HCT116 (cell line): ENCODE results near the gene CRLF1. TPM values are rescaled to one million over a fixed set of nuclear protein-coding genes. Genes with fewer than 3 reads are reported as not detected.

Experiments
- ATAC-seq: fragments of 200-7000 bp; cut with Tn5 transposase; 2 replicates; pipeline ENCODE4 v1.9.1; 2020; ENCODE audit warnings: mild to moderate bottlenecking, moderate library complexity
- BruUV-seq: library from RNA; stranded (reverse); fragments of 400-500 nt; replicated peaks from 2 replicates; lab custom pipeline; 2021; lab: Mats Ljungman, UMichigan
- CTCF ChIA-PET: fragments of 300-600 bp; sonication (Branson Sonifier 250); formaldehyde crosslinking; loops from one replicate; lab custom pipeline; 2021; ENCODE audit warnings: antibody characterized with exemption; lab: Charles Lee
- POLR2A ChIA-PET: fragments of 300-600, 350-600 bp; sonication (Branson Sonifier 250); formaldehyde crosslinking; loops from one replicate; lab custom pipeline; 2021; ENCODE audit warnings: antibody characterized with exemption; lab: Charles Lee
- RAD21 ChIA-PET, 2 experiments: fragments of 300-600 bp; sonication (Branson Sonifier 250); formaldehyde crosslinking; loops; one replicate each; lab custom pipeline; 2023; ENCODE audit warnings: low total read pairs in 2 of 2; ENCODE audit not compliant: uncharacterized antibody in 2 of 2, unreplicated experiment in 2 of 2, low non-redundant PET in 1 of 2; lab: Charles Lee
- DNase-seq: peaks from one replicate; pipeline ENCODE4 v3.0.0-alpha.2; 2010; ENCODE audit warnings: low read depth, low spot score
- H2AFZ ChIP-seq: fragments of 200-600 bp; shearing (Covaris generic), sonication (generic); 2 replicates; pipeline ENCODE4 v1.6.1; 2017; ENCODE audit warnings: low read depth, mixed run types, mixed read lengths, antibody characterized with exemption, low read length; ENCODE audit not compliant: poor library complexity, severe bottlenecking
- H3K27ac ChIP-seq: 2 replicates; pipeline ENCODE4 v1.5.1; 2012; ENCODE audit warnings: low read depth, low read length
- H3K27me3 ChIP-seq: fragments of 200-600 bp; sonication (generic); 2 replicates; pipeline ENCODE4 v1.6.1; 2016; ENCODE audit warnings: mixed run types, low read length, mixed read lengths; ENCODE audit not compliant: insufficient read depth
- H3K36me3 ChIP-seq, 2 experiments: fragments of 200-500 bp in 1 of 2; fragments of 200-600 bp in 1 of 2; sonication (Bioruptor generic) in 1 of 2; sonication (generic) in 1 of 2; 2 replicates each; pipeline versions ENCODE4 v1.5.1 to v1.6.1; 2014 to 2016; ENCODE audit warnings: low read length in 2 of 2, inconsistent platforms in 1 of 2, mixed read lengths in 1 of 2, mixed run types in 1 of 2; ENCODE audit not compliant: insufficient read depth in 2 of 2, control insufficient read depth in 1 of 2
- H3K4me1 ChIP-seq, 2 experiments: fragments of 200-600 bp in 1 of 2; sonication (generic) in 1 of 2; 2 replicates each; pipeline versions ENCODE4 v1.5.1 to v1.6.1; 2012 to 2017; ENCODE audit warnings: low read length in 2 of 2, inconsistent platforms in 1 of 2, mild to moderate bottlenecking in 1 of 2, mixed read lengths in 1 of 2, mixed run types in 1 of 2, moderate library complexity in 1 of 2; ENCODE audit not compliant: insufficient read depth in 2 of 2, control insufficient read depth in 1 of 2
- H3K4me2 ChIP-seq: fragments of 200-600 bp; sonication (generic); 2 replicates; pipeline ENCODE4 v1.6.1; 2017; ENCODE audit warnings: mixed run types, low read length, mixed read lengths
- H3K4me3 ChIP-seq, 2 experiments: fragments of 200-600 bp in 1 of 2; sonication (generic) in 1 of 2; replicated peaks in 1 of 2; 2 replicates each; pipeline ENCODE4 v1.5.1; 2011 to 2016; ENCODE audit warnings: low read length in 2 of 2, control low read depth in 1 of 2, low read depth in 1 of 2, mild to moderate bottlenecking in 1 of 2, mixed read lengths in 1 of 2, mixed run types in 1 of 2
- H3K79me2 ChIP-seq: fragments of 200-600 bp; sonication (generic); 2 replicates; pipeline ENCODE4 v1.6.1; 2017; ENCODE audit warnings: mild to moderate bottlenecking, mixed run types, low read length, moderate library complexity, mixed read lengths; ENCODE audit not compliant: insufficient read depth
- H3K9ac ChIP-seq: fragments of 200-600 bp; sonication (generic); 2 replicates; pipeline ENCODE4 v1.6.1; 2016; ENCODE audit warnings: low read length, mixed read lengths
- H3K9me2 ChIP-seq: fragments of 200-600 bp; sonication (generic), shearing (Covaris generic); 2 replicates; pipeline ENCODE4 v1.6.1; 2017; ENCODE audit warnings: mixed run types, mild to moderate bottlenecking, moderate library complexity; ENCODE audit not compliant: insufficient read depth
- H3K9me3 ChIP-seq, 2 experiments: fragments of 200-500 bp in 1 of 2; fragments of 200-600 bp in 1 of 2; sonication (Bioruptor generic) in 1 of 2; sonication (generic) in 1 of 2; 2 replicates each; pipeline ENCODE4 v1.6.1; 2014 to 2017; ENCODE audit warnings: low read length in 2 of 2, mixed read lengths in 2 of 2, inconsistent platforms in 1 of 2, low read depth in 1 of 2, mild to moderate bottlenecking in 1 of 2, mixed run types in 1 of 2, moderate library complexity in 1 of 2; ENCODE audit not compliant: control insufficient read depth in 1 of 2, insufficient read depth in 1 of 2
- H4K20me1 ChIP-seq: fragments of 200-600 bp; sonication (generic), shearing (Covaris generic); 2 replicates; pipeline ENCODE4 v1.6.1; 2017; ENCODE audit warnings: mixed run types, mild to moderate bottlenecking, moderate library complexity; ENCODE audit not compliant: insufficient read depth
- ELF1 ChIP-seq: IDR thresholded peaks from 2 replicates; pipeline ENCODE4 v1.6.1; 2012; ENCODE audit warnings: low read depth, borderline replicate concordance
- EZH2 ChIP-seq: fragments of 200-600 bp; sonication (generic); IDR thresholded peaks from 2 replicates; pipeline ENCODE4 v1.6.1; 2017; ENCODE audit warnings: antibody characterized with exemption, mixed run types
- SRF ChIP-seq: IDR thresholded peaks from 2 replicates; pipeline ENCODE4 v1.6.1; 2012; ENCODE audit warnings: low read depth
- YY1 ChIP-seq: IDR thresholded peaks from 2 replicates; pipeline ENCODE4 v1.6.1; 2011; ENCODE audit warnings: low read length, low read depth, moderate library complexity, mild to moderate bottlenecking; ENCODE audit not compliant: insufficient replicate concordance; ENCODE audit errors: extremely low read depth
- intact Hi-C: fragments of 100-400 bp; cut with micrococcal nuclease; formaldehyde crosslinking; loops from 2 replicates; pipeline ENCODE4 v1.10.0; 2022
- total RNA-seq: library from RNA; stranded (reverse); gene quantifications from one replicate; pipeline ENCODE4 v1.2.1, GENCODE V29; 2021; ENCODE audit not compliant: unreplicated experiment

Gene CRLF1
- total RNA-seq, 1 experiment from 2014 or later = 43.0 TPM

DNA sequence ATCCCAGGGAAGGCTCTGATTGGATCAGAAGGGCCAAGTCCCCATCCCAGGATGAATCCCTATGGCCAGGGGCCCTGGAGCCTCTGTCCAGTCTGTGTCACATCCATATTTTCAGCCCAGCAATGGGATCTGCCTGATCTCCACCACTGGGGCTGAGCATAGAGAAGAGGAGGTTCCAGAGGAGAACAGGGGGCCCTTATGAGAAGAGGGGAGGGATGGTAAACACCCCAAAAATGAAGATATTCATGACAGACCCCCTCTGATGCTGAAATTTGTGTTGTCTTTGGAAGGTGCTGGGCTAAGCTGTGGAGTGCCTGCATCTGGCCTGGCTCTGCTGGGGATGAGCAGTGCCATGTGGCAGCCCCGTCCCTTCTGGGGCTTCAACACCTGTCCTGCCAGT lies 44.7 kb upstream of the CRLF1 start:
- H3K9ac ChIP-seq = no peak overlapping the region
- no peak for TF ChIP-seq SRF
- no peak for TF ChIP-seq EZH2
- no peak for TF ChIP-seq ELF1
- no peak for TF ChIP-seq YY1
- H3K27me3 ChIP-seq = no peaks in the 10 kb centered on the region
- no peak overlapping the region for H3K4me3 ChIP-seq
- CTCF ChIA-PET = no interaction called here
- H3K79me2 ChIP-seq = peaks cover 7% of the 10 kb centered on the region; the same call in 1 of the 2 replicates
- no TSS peak for BruUV-seq
- no peaks in the 10 kb centered on the region for H3K9me2 ChIP-seq
- no peak for DNase-seq
- intact Hi-C loops = no loop called here
- no peaks in the 10 kb centered on the region for H3K9me3 ChIP-seq
- H3K36me3 ChIP-seq = no peaks in the 10 kb centered on the region
- H4K20me1 ChIP-seq = no peaks in the 10 kb centered on the region
- POLR2A ChIA-PET = no interaction called here
- H3K4me1 ChIP-seq = no peaks in the 10 kb centered on the region
- H3K27ac ChIP-seq = no peak overlapping the region
- H2AFZ ChIP-seq = no peak overlapping the region
- no peak overlapping the region for H3K4me2 ChIP-seq
- RAD21 ChIA-PET = no interaction called here
- no peak for ATAC-seq

DNA sequence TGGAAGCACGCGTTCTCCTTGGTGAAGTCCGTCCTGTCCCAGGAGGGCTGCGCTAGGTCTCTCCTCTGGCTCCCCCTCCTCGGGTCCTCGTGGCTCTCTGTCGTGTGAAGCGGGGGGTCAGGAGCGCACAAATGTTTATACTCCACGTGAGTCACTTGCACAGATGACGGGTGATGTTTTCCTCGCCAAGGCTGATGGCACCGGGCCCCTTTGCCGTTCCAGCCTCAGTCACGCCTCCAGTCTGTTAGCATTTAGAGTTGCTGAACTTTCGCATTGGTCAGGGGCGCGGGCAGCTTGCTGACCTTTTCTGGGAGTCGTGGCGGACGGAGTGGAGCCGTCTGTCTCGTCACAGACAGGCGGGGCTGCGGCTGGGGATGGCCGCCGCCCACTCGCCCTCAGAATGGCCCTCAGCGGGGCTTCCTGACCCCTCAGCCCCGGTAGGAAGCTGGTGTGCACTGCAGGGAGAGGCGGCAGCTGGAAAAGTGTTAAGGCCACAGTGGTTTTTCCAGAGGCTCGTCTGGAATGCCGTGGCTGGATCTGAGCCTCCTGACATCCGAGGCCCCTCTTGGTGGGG lies 44.0 kb upstream of the CRLF1 start:
- BruUV-seq = no TSS peak
- H3K9ac ChIP-seq = no peak overlapping the region
- H2AFZ ChIP-seq = no peak overlapping the region
- H3K4me3 ChIP-seq = no peak overlapping the region
- RAD21 ChIA-PET = no interaction called here
- no peaks in the 10 kb centered on the region for H3K4me1 ChIP-seq
- TF ChIP-seq YY1 (no peak), EZH2 (no peak)
- H3K27ac ChIP-seq = no peak overlapping the region
- H3K9me2 ChIP-seq = no peaks in the 10 kb centered on the region
- no peak for DNase-seq
- no peaks in the 10 kb centered on the region for H3K27me3 ChIP-seq
- CTCF ChIA-PET = no interaction called here
- no peaks in the 10 kb centered on the region for H4K20me1 ChIP-seq
- H3K9me3 ChIP-seq = no peaks in the 10 kb centered on the region
- H3K36me3 ChIP-seq = no peaks in the 10 kb centered on the region
- peaks cover 7% of the 10 kb centered on the region; the same call in 1 of the 2 replicates for H3K79me2 ChIP-seq
- POLR2A ChIA-PET = no interaction called here
- intact Hi-C loops = no loop called here
- no peak overlapping the region for H3K4me2 ChIP-seq
- no peak for ATAC-seq
